Lung microvascular endothelial cell (primary cell): ENCODE results near the gene ADAM17. TPM values are rescaled to one million over a fixed set of nuclear protein-coding genes. Genes with fewer than 3 reads are reported as not detected.
"Not testable (repeated sequence)": the region's sequence is repeated elsewhere in the genome, so short reads cannot be mapped to it uniquely, and the experiment has no call there.

ENCODE experiments used
- DNase-seq, 2 donors: peaks; one replicate each; pipeline versions ENCODE4 v3.0.0 to v3.0.0-alpha.2; 2010; ENCODE audit warnings: low read depth in 2 of 2
- total RNA-seq: library from RNA; depleted of rRNA; stranded (reverse); fragments of >200 nt; gene quantifications from 2 replicates; pipeline ENCODE4 v1.2.1, GENCODE V29; 2014

ADAM17 gene
- total RNA-seq: 39.7 and 40.7 TPM in 2 replicates

- DNase-seq: peak; percentile 97 to 98
Measured at GRCh38 chr2:9555297-9556120, at the start of gene ADAM17. Gene ADAM17 (minus strand): TSS chr2:9555830. CDS start chr2:9555605, 225 bp downstream.

GRCh38 chr2:9602412-9602811 is 46.8 kb upstream of the ADAM17 start:
- DNase-seq: no peak

GRCh38 chr2:9601397-9601796 is 45.8 kb upstream of the ADAM17 start:
- DNase-seq: no peak

GRCh38 chr2:9599430-9599829 is 43.8 kb upstream of the ADAM17 start:
- no peak for DNase-seq

- DNase-seq: no peak
Measured at GRCh38 chr2:9596621-9597311, 41.1 kb upstream of the ADAM17 start.

GRCh38 chr2:9595746-9596145 is 40.1 kb upstream of the ADAM17 start:
- DNase-seq: no peak

- peak in 1 of 2 donors; percentile 10 for DNase-seq
Measured at GRCh38 chr2:9595256-9595655, 39.6 kb upstream of the ADAM17 start.

- DNase-seq: peak in 1 of 2 donors; percentile 81
Measured at GRCh38 chr2:9594366-9595054, 38.9 kb upstream of the ADAM17 start.

GRCh38 chr2:9593925-9594324 is 38.3 kb upstream of the ADAM17 start:
- no peak for DNase-seq

GRCh38 chr2:9592699-9593098 is 37.1 kb upstream of the ADAM17 start:
- no peak for DNase-seq

- peak in 1 of 2 donors; percentile 51 for DNase-seq
Measured at GRCh38 chr2:9590641-9591040, 35.0 kb upstream of the ADAM17 start.

- DNase-seq: no peak
Measured at GRCh38 chr2:9586465-9586864, 30.8 kb upstream of the ADAM17 start.

GRCh38 chr2:9585486-9585885 is 29.9 kb upstream of the ADAM17 start:
- no peak for DNase-seq

- not testable (repeated sequence) for DNase-seq
Measured at GRCh38 chr2:9584902-9585301, 29.3 kb upstream of the ADAM17 start.

- DNase-seq: no peak
Measured at GRCh38 chr2:9582624-9583023, 27.0 kb upstream of the ADAM17 start.

- no peak for DNase-seq
Measured at GRCh38 chr2:9578467-9579235, 23.0 kb upstream of the ADAM17 start.

- peak in 1 of 2 donors; percentile 62 for DNase-seq
Measured at GRCh38 chr2:9574331-9574730, 18.7 kb upstream of the ADAM17 start.

GRCh38 chr2:9573840-9574239 is 18.2 kb upstream of the ADAM17 start:
- no peak for DNase-seq

- DNase-seq: no peak
Measured at GRCh38 chr2:9573013-9573720, 17.5 kb upstream of the ADAM17 start.

GRCh38 chr2:9570182-9571060 is 14.8 kb upstream of the ADAM17 start:
- DNase-seq: peak in 1 of 2 donors; percentile 26
